Sigmoid colon (tissue), 4 donors: ENCODE measurements around the gene P4HB.

Experiments
- POLR2AphosphoS5 ChIP-seq, 4 donors: sonication (generic); formaldehyde crosslinking; IDR thresholded peaks; one replicate each; pipeline ENCODE4 v1.6.1; 2017; ENCODE audit warnings: antibody characterized with exemption in 4 of 4
- TF ChIP-seq, protein P1 (sequence below), 4 experiments: fragments of 450-650 bp in 3 of 4; fragments of 200-600 bp in 1 of 4; IDR thresholded peaks; one replicate each; pipeline ENCODE4 v1.5.1; 2016 to 2019; ENCODE audit warnings: antibody characterized with exemption in 4 of 4, mild to moderate bottlenecking in 3 of 4, moderate library complexity in 2 of 4

GRCh38 chr17:81901167-81902022 is 41.1 kb upstream of the P4HB start:
- TF ChIP-seq, protein P1, sequence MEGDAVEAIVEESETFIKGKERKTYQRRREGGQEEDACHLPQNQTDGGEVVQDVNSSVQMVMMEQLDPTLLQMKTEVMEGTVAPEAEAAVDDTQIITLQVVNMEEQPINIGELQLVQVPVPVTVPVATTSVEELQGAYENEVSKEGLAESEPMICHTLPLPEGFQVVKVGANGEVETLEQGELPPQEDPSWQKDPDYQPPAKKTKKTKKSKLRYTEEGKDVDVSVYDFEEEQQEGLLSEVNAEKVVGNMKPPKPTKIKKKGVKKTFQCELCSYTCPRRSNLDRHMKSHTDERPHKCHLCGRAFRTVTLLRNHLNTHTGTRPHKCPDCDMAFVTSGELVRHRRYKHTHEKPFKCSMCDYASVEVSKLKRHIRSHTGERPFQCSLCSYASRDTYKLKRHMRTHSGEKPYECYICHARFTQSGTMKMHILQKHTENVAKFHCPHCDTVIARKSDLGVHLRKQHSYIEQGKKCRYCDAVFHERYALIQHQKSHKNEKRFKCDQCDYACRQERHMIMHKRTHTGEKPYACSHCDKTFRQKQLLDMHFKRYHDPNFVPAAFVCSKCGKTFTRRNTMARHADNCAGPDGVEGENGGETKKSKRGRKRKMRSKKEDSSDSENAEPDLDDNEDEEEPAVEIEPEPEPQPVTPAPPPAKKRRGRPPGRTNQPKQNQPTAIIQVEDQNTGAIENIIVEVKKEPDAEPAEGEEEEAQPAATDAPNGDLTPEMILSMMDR (IDR thresholded peaks at IDR 0.05), result no peak
- TF ChIP-seq POLR2AphosphoS5 (IDR thresholded peaks at IDR 0.05), result no peak
